ENCODE measurements around the gene CENPN.

CENPN gene

GRCh38 chr16:81035975-81036750, 29.1 kb downstream of the CENPN start:
- no peak for TF ChIP-seq POLR2A (IDR thresholded peaks at IDR 0.05; ENCODE audit: extremely low read depth, insufficient read length)
- no peak for TF ChIP-seq CTCF (IDR thresholded peaks at IDR 0.05; ENCODE audit: low read depth, low read length)
- no peak for TF ChIP-seq MAX (IDR thresholded peaks at IDR 0.05; ENCODE audit: low read depth, low read length)
- no peak for TF ChIP-seq MYC (IDR thresholded peaks at IDR 0.05; ENCODE audit: low read depth, low read length)
- peak; percentile 73 for DNase-seq (ENCODE audit: low read depth)

GRCh38 chr16:81036751-81037350, 29.8 kb downstream of the CENPN start:
- peak; percentile 39 for DNase-seq (ENCODE audit: low read depth)
- peak overlapping the region; percentile 81 for H3K4me3 ChIP-seq (ENCODE audit: low read depth, low read length)
- TF ChIP-seq POLR2A (IDR thresholded peaks at IDR 0.05; ENCODE audit: extremely low read depth, insufficient read length) (no peak), MAX (IDR thresholded peaks at IDR 0.05; ENCODE audit: low read depth, low read length) (no peak), CTCF (IDR thresholded peaks at IDR 0.05; ENCODE audit: low read depth, low read length) (no peak)

More at GRCh38 chr16:81035975-81036750, 29.1 kb downstream of the CENPN start:
- peak overlapping the region; percentile 81 for H3K4me3 ChIP-seq (ENCODE audit: low read depth, low read length)

GRCh38 chr16:81040131-81040530, 33.1 kb downstream of the CENPN start:
- TF ChIP-seq MYC (IDR thresholded peaks at IDR 0.05; ENCODE audit: low read depth, low read length) (no peak), POLR2A (IDR thresholded peaks at IDR 0.05; ENCODE audit: extremely low read depth, insufficient read length) (no peak), MAX (IDR thresholded peaks at IDR 0.05; ENCODE audit: low read depth, low read length) (no peak), CTCF (IDR thresholded peaks at IDR 0.05; ENCODE audit: low read depth, low read length) (no peak)
- DNase-seq (ENCODE audit: low read depth), result no peak

GRCh38 chr16:81040842-81041241, 33.8 kb downstream of the CENPN start:
- no peak overlapping the region for H3K4me3 ChIP-seq (ENCODE audit: low read depth, low read length)
- no peak for DNase-seq (ENCODE audit: low read depth)
- TF ChIP-seq MYC (IDR thresholded peaks at IDR 0.05; ENCODE audit: low read depth, low read length) (no peak), CTCF (IDR thresholded peaks at IDR 0.05; ENCODE audit: low read depth, low read length) (no peak), POLR2A (IDR thresholded peaks at IDR 0.05; ENCODE audit: extremely low read depth, insufficient read length) (no peak), MAX (IDR thresholded peaks at IDR 0.05; ENCODE audit: low read depth, low read length) (no peak)

More at GRCh38 chr16:81040131-81040530, 33.1 kb downstream of the CENPN start:
- no peak overlapping the region for H3K4me3 ChIP-seq (ENCODE audit: low read depth, low read length)

GRCh38 chr16:81041696-81042095, 34.7 kb downstream of the CENPN start:
- no peak for DNase-seq (ENCODE audit: low read depth)
- no peak overlapping the region for H3K4me3 ChIP-seq (ENCODE audit: low read depth, low read length)
- no peak for TF ChIP-seq MAX (IDR thresholded peaks at IDR 0.05; ENCODE audit: low read depth, low read length)
- no peak for TF ChIP-seq POLR2A (IDR thresholded peaks at IDR 0.05; ENCODE audit: extremely low read depth, insufficient read length)
- TF ChIP-seq MYC (IDR thresholded peaks at IDR 0.05; ENCODE audit: low read depth, low read length), result no peak
- TF ChIP-seq CTCF (IDR thresholded peaks at IDR 0.05; ENCODE audit: low read depth, low read length), result no peak

All from NB4 (cell line).